H1 (cell line): ENCODE results near the gene PXK.

Experiments used
- BRCA1 ChIP-seq: IDR thresholded peaks from 2 replicates; pipeline ENCODE4 v1.6.1; 2012; ENCODE audit warnings: low read depth, low read length, improper control_type of control experiment
- CHD2 ChIP-seq: IDR thresholded peaks from 2 replicates; pipeline ENCODE4 v1.6.1; 2012; ENCODE audit warnings: low read length, improper control_type of control experiment
- NRF1 ChIP-seq: IDR thresholded peaks from 2 replicates; pipeline ENCODE4 v1.6.1; 2011; ENCODE audit warnings: mild to moderate bottlenecking, low read depth, low read length, improper control_type of control experiment
- POLR2AphosphoS5 ChIP-seq: IDR thresholded peaks from 2 replicates; pipeline ENCODE4 v1.6.1; 2011; ENCODE audit warnings: low read depth, low read length
- TF ChIP-seq, protein P1 (sequence below): IDR thresholded peaks from 2 replicates; pipeline ENCODE4 v1.6.1; 2012; ENCODE audit warnings: inconsistent platforms
- TF ChIP-seq, protein P2 (sequence below), 3 experiments: IDR thresholded peaks; 1 replicate in 2 of 3; 2 replicates in 1 of 3; pipeline versions ENCODE4 v1.5.1 to v1.6.1; 2011; ENCODE audit warnings: low read length in 3 of 3, mild to moderate bottlenecking in 3 of 3, inconsistent platforms in 2 of 3, low read depth in 1 of 3, moderate library complexity in 1 of 3; ENCODE audit not compliant: insufficient read depth in 1 of 3; ENCODE audit errors: control extremely low read depth in 1 of 3

DNA sequence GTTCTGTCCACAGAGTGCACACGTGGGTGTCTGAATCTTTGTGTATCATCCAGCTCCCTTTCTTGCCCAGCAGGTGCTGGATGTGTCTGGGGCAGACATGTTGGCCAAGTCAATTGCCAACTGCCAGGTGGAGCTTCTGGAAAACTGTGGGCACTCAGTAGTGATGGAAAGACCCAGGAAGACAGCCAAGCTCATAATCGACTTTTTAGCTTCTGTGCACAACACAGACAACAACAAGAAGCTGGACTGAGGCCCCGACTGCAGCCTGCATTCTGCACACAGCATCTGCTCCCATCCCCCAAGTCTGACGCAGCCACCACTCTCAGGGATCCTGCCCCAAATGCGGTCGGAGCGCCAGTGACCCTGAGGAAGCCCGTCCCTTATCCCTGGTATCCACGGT is 39.2 kb upstream of the PXK start:
- TF ChIP-seq, protein P1, sequence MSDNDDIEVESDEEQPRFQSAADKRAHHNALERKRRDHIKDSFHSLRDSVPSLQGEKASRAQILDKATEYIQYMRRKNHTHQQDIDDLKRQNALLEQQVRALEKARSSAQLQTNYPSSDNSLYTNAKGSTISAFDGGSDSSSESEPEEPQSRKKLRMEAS, result no peak
- TF ChIP-seq POLR2AphosphoS5 (no peak), NRF1 (no peak), BRCA1 (no peak), CHD2 (no peak)
- TF ChIP-seq, protein P2, sequence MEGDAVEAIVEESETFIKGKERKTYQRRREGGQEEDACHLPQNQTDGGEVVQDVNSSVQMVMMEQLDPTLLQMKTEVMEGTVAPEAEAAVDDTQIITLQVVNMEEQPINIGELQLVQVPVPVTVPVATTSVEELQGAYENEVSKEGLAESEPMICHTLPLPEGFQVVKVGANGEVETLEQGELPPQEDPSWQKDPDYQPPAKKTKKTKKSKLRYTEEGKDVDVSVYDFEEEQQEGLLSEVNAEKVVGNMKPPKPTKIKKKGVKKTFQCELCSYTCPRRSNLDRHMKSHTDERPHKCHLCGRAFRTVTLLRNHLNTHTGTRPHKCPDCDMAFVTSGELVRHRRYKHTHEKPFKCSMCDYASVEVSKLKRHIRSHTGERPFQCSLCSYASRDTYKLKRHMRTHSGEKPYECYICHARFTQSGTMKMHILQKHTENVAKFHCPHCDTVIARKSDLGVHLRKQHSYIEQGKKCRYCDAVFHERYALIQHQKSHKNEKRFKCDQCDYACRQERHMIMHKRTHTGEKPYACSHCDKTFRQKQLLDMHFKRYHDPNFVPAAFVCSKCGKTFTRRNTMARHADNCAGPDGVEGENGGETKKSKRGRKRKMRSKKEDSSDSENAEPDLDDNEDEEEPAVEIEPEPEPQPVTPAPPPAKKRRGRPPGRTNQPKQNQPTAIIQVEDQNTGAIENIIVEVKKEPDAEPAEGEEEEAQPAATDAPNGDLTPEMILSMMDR (IDR thresholded peaks at IDR 0.05; ENCODE audit: control extremely low read depth in 1 of 3, insufficient read depth in 1 of 3, low read depth in 1 of 3, low read length in 3 of 3), result no peak
